ENCODE data around the gene CHCHD3.

DNA sequence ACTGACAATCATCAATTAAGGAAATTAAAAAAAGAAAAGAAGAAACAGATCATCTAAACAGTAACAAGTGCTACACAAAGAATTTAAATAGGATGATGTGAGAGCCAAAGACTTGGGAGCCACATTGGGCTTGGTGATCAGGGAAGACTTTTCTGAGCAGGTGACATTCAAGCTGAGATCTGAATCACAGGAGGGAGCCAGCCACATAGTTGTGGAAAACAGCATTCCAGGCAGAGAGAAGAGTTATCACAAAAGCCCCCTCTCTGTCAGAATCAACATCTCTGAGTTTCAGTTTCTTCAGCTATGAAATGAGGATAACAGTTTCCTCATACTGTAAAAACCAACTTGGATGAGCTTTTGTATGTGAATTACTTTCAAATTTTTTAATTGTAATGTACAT, 336.4 kb downstream of the CHCHD3 start:
- TF ChIP-seq POLR2A (IDR thresholded peaks at IDR 0.05) = no peak
- TF ChIP-seq, protein P1, sequence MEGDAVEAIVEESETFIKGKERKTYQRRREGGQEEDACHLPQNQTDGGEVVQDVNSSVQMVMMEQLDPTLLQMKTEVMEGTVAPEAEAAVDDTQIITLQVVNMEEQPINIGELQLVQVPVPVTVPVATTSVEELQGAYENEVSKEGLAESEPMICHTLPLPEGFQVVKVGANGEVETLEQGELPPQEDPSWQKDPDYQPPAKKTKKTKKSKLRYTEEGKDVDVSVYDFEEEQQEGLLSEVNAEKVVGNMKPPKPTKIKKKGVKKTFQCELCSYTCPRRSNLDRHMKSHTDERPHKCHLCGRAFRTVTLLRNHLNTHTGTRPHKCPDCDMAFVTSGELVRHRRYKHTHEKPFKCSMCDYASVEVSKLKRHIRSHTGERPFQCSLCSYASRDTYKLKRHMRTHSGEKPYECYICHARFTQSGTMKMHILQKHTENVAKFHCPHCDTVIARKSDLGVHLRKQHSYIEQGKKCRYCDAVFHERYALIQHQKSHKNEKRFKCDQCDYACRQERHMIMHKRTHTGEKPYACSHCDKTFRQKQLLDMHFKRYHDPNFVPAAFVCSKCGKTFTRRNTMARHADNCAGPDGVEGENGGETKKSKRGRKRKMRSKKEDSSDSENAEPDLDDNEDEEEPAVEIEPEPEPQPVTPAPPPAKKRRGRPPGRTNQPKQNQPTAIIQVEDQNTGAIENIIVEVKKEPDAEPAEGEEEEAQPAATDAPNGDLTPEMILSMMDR (IDR thresholded peaks at IDR 0.05) = no peak
- TF ChIP-seq POLR2AphosphoS5 (IDR thresholded peaks at IDR 0.05; ENCODE audit: insufficient read depth in 1 of 2, low read depth in 1 of 2) = no peak

Measured in vagina (tissue), 2 donors.